HG02678 (cell line): ENCODE data around the gene PVR.
"Not testable (repeated sequence)": the region's sequence is repeated elsewhere in the genome, so short reads cannot be mapped to it uniquely, and the experiment has no call there.

ENCODE experiments used
- ATAC-seq: cut with Tn5 transposase; IDR thresholded peaks from one replicate; pipeline ENCODE4 v1.9.1; 2021; ENCODE audit warnings: mild to moderate bottlenecking, moderate library complexity; ENCODE audit not compliant: unreplicated experiment

Gene PVR

DNA sequence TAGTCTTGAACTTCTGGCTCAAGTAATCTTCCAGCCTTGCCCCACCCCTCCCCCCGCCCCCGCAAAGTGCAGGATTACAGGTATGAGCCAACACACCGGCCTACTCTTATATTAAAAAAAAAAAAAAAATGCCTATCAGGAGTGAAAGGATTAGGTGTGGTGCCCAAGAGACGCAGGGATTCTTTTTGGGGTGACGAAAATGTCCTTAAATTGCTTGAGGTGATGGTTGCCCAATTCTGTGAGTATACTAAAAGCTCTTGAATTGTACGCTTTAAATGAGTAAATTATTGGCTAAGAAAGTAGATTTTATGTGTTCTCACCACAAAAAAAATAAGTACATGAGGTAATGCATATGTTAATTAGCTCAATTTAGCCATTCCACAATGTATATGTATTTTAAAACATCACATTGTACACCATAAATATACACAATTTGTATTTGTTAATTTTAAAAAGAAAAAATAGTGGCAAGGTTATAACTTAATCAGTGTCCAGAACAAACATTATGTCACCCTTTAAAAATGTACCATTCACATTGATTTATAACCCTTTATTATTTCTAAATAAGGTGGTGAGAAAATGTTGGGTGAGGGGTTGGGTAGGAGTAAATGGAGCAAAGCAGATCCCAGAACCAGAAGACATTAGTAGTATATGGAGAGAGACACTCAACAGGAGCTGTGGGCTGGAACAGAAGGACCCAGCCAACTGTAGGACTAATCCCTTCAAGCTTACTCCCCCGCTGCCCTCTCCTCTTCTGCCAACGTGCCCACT is 26.4 kb upstream of the PVR start:
- no peak for ATAC-seq

- no peak for ATAC-seq
These were observed 24.9 kb upstream of the PVR start for GRCh38 chr19:44618640-44619357.

GRCh38 chr19:44620667-44621066 is 23.0 kb upstream of the PVR start:
- ATAC-seq: no peak

DNA sequence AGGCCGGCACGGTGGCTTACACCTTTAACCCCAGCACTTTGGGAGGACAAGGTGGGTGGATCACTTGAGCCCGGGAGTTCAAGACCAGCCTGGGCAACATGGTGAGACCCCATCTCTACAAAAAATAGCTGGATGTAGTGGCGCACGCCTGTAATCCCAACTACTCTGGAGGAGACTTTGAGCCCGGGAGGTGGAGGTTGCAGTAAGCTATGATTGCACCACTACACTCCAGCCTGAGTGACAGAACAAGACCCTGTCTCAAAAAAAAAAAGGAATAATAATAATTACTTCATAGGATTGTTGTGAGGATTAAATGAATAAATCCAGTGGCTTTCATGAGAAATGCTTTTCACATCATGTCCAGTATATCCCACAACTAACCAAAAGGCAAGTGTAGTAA is 22.3 kb upstream of the PVR start:
- no peak for ATAC-seq

DNA sequence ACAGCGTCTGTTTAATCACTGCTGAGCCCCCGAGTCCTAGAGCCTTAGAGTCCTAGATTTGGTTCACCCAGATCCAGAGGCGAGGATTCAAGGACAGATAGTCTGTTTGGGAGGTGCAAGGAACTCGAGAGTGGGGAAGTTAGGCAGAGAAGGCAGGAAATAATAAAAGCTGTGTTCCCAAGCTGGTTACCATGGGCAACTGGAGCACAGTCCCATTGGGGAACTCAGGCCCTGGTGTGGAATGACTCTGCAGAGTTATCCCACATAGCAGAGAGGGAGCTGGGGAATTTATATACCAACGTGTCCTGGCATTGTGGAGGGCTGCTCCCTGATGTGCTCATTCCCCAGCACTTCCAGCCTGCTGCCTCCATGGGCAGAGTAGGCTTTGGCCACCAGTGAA is 20.6 kb upstream of the PVR start:
- no peak for ATAC-seq

DNA sequence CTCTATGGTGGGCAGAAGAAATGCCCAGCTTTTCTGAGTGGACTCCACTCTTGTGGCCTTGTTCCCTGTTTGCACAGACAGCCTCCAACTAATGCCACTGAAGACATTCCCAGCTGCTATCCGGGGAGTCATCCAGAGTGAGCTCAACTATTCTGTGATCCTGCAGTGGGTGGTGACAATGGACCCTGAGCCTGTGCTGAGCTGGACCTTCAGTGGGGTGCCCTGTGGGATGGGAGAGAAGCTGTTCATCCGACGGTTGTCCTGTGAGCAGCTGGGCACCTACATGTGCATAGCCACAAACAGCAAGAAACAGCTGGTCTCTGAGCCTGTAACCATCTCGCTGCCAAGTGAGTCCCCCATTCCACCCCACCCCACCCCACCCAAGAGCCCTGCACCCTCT is 20.1 kb upstream of the PVR start:
- ATAC-seq: no peak

DNA sequence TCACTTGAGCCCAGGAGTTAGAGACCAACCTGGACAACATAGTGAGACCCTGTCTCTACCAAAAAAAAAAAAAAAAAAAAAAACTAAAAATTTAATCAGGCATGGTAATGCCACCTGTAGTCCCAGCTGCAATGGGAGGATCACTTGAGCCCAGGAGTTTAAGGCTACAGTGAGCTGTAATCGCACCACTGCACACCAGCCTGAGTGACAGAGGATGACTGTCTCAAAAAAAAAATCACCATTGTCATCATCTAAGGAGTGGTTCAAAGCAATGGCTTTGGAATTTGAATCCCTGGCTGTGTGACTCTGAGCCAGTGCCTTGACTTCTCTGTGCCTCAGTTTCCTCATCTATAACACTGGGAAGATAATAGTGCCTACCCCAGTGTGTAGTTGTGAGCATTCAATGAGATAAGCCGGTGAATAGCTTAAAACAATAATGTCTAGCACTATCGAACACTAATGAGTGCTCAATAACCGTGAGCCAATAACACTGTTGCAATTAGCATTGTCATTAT is 18.8 kb upstream of the PVR start:
- ATAC-seq: no peak

GRCh38 chr19:44625637-44626036 is 18.1 kb upstream of the PVR start:
- not testable (repeated sequence) for ATAC-seq

DNA sequence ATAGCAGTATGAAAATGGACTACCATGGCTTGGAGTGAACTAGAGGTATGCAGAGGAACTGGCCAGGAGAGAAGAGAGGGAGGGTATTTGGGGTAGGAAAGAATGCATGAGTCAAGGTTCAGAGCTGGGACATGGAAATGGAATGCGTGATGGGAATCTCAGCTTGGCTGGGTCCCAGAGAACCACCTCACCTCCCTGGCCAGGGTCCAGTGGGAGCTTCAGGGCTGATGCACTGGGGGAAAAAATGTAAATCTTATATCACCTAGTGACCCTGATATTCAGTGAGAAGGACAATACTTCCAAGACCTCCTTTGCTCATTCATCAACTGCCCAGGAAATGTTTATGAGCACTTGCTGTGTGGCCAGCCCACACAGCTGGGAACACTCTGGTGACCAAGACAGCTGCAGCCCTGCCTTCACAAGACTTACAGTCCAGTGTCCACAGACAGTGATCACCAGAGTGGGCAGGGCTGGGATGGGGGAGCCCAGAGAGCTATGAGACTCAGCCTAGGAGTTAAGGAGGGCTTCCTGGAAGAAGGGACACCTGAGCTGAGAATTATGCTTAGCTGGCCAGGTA is 17.6 kb upstream of the PVR start:
- no peak for ATAC-seq

DNA sequence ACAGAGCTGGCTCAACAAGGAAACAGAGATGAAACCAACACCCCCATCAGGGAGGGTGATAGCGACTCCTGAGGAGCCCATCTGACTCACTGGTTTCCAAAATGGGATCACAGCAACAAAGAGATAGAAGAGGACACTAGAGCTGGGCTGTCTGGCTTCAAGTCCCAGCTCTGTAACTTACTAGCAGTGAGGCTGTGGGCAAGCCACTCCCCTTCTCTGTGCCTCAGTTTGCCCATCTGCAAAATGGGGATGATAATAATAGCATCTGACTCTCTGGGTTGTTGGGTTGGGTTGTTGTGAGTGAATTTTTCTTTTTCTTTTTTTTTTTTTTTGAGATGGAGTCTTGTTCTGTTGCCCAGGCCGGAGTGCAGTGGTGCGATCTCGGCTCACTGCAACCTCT is 16.1 kb upstream of the PVR start:
- ATAC-seq: no peak

- no peak for ATAC-seq
These were observed 14.9 kb upstream of the PVR start for GRCh38 chr19:44628793-44629192.

DNA sequence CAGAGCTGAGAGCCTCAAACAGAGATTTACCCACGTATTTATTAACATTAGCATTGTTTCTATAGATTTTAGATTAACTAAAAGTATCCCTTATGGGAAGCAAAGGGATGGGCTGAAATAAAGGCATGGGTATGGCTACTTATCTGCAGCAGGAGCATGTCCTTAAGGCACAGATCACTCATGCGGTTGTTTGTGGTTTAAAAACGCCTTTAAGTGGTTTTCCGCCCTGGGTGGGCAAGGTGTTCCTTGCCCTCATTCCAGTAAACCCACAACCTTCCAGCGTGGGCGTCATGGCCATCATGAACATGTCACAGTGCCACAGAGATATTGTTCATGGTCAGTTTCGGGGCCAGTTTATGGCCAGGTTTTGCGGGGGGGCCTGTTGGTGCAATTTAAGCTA is 12.1 kb upstream of the PVR start:
- not testable (repeated sequence) for ATAC-seq

GRCh38 chr19:44634058-44634457 is 9.7 kb upstream of the PVR start:
- not testable (repeated sequence) for ATAC-seq

DNA sequence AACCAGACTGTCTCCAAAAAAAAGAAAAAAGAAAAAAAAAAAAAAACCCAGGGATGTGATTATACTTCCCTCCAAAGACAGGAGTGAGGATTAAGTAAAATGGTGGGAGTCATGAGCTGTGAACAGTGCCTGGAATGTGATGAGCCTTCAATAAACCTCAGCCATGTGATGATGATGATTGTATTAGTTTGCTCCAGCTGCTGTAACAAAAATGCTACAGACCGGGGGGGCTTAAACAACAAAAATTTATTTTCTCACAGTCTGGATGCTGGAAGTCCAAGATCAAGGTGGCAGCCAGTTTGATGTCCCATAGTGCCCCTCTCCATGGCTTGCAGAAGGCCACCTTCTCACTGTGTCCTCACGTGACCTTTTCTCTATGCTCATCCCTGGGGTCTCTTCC is 8.9 kb upstream of the PVR start:
- ATAC-seq: no peak

GRCh38 chr19:44635581-44636438 is 7.9 kb upstream of the PVR start:
- no peak for ATAC-seq

GRCh38 chr19:44636439-44637389 is 7.0 kb upstream of the PVR start:
- no peak for ATAC-seq

- ATAC-seq: no peak
These were observed 6.3 kb upstream of the PVR start for GRCh38 chr19:44637390-44637764.

GRCh38 chr19:44640518-44640917 is 3.2 kb upstream of the PVR start:
- ATAC-seq: no peak

DNA sequence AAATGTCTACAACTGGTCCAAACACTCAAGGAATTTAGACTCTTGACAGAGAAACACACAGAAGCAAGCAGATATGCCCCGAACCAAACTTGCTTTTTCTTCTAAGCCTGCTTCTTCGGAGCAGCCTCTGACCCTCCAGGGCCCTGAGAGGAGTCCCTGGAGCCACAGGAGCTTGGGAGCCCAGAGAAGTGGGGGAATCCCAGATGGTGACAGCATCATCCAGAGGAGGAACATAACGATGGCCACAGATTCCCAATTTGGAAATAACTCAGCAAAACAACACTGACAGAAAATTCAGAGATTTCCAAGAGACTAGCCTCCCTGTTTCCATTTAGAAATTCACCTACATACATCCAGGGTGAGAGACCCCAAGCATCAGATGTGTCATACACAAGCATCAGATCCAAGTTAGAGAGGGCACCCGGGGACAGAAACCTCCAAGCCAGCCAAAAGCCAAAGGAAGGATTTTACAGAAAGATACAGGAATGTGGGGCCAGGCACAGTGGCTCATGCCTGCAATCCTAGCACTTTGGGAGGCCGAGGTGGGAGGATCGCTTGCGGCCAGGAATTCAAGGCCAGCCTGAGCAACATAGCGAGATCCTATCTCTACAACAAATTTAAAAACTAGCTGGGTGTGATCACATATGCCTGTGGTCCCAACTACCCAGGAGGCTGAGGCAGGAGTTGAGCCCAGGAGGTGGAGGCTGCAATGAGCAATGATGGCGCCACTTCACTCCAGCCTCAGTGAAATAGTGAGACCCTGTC is 2.0 kb upstream of the PVR start:
- ATAC-seq: no peak
